Measurements from ENCODE around the gene CHD5. TPM values are rescaled to one million over a fixed set of nuclear protein-coding genes. Genes with fewer than 3 reads are reported as not detected.

The CHD5 gene
- total RNA-seq, 4 donors from 2014 or later, result 0.04 to 0.36 (median 0.13) TPM; not detected in 1

DNA sequence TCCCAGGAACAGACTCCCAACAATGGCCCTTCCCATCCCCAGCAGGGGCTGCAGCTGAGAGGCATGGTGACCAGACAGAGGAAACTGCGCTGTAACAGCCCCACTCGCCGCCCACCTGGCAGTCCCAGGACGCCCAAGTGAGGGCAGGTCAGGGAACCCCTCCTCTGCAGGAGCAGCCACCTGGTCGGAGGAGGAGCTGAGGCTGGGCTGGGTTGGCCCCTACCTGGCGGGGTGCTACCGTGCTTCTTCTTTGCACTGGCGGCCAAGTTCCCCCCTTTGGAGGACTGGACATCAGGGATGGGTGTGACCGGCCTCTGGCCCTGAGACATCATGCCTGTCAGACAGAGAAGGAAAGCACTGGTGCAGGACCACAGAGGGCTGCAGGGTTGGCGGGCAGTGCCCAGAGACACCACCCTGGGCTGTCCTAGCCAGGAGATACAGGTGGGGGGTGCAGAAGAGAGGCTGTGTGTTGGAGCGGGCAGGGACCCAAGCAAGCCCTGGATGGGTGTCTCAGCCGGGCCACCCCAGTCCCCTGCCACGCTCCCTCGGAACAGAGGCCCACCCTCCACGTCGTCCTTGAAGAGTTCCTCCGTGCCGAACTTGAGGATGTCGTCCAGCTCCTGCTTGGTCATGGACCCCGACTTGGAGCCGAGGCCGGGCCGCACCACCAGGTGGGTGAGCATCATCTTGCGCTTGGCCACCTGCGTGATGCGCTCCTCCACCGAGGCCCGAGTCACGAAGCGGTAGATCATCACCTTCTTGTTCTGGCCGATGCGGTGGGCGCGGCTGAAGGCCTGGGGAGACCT is 51.6 kb downstream of the CHD5 start:
- WGBS, result 92% methylated on average over 5 of the region's 34 CpGs
- Histone ChIP-seq H3K36me3 (no peaks in the 10 kb centered on the region), H3K4me1 (peaks cover 6% of the 10 kb centered on the region), H3K27ac (no peak overlapping the region), H3K27me3 (peaks cover 36% of the 10 kb centered on the region), H3K4me3 (no peak overlapping the region), H3K9me3 (peaks cover 4% of the 10 kb centered on the region)
- no peak for DNase-seq (ENCODE audit: low spot score in 2 of 2)
- no peak for TF ChIP-seq POLR2A (IDR thresholded peaks at IDR 0.05)
- TF ChIP-seq POLR2AphosphoS5 (IDR thresholded peaks at IDR 0.05), result no peak
- no peak for TF ChIP-seq EP300 (IDR thresholded peaks at IDR 0.05)
- TF ChIP-seq, protein P1, sequence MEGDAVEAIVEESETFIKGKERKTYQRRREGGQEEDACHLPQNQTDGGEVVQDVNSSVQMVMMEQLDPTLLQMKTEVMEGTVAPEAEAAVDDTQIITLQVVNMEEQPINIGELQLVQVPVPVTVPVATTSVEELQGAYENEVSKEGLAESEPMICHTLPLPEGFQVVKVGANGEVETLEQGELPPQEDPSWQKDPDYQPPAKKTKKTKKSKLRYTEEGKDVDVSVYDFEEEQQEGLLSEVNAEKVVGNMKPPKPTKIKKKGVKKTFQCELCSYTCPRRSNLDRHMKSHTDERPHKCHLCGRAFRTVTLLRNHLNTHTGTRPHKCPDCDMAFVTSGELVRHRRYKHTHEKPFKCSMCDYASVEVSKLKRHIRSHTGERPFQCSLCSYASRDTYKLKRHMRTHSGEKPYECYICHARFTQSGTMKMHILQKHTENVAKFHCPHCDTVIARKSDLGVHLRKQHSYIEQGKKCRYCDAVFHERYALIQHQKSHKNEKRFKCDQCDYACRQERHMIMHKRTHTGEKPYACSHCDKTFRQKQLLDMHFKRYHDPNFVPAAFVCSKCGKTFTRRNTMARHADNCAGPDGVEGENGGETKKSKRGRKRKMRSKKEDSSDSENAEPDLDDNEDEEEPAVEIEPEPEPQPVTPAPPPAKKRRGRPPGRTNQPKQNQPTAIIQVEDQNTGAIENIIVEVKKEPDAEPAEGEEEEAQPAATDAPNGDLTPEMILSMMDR (IDR thresholded peaks at IDR 0.05), result no peak

DNA sequence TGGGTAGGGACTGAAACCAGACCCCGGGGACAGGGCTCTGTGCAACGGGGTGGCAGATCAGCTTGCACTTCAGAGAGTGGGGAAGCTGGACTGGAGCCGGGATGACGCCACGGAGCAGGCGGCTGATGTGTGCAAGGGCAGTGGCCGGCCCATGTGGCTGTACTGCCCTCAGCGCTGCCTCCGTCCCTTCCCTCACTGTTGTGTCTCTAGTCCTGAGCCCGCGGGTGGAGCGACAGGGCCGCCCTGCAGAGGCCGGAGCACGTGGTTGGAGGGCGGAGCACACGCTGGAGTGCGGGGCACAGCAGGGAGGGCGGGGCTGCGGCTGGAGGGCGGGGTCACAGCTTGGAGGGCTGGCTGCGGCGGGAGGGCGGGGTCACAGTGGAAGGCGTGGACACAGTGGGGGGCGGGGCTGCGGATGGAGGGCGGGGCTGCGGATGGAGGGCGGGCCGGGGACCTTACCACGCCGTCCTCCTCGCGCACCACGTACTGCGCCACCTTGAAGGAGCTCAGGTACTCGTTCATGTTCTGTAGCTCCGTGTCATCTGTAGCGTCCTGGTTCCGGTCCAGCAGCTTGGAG is 52.4 kb downstream of the CHD5 start:
- Histone ChIP-seq H3K36me3 (no peaks in the 10 kb centered on the region), H3K4me3 (no peak overlapping the region), H3K4me1 (peaks cover 6% of the 10 kb centered on the region), H3K27me3 (peaks cover 36% of the 10 kb centered on the region), H3K27ac (no peak overlapping the region), H3K9me3 (peaks cover 4% of the 10 kb centered on the region)
- TF ChIP-seq EP300 (IDR thresholded peaks at IDR 0.05) (no peak), POLR2AphosphoS5 (IDR thresholded peaks at IDR 0.05) (no peak), POLR2A (IDR thresholded peaks at IDR 0.05) (no peak)
- TF ChIP-seq, protein P1 (IDR thresholded peaks at IDR 0.05), result no peak
- no peak for DNase-seq (ENCODE audit: low spot score in 2 of 2)
- 13% methylated on average over 22 of the region's 41 CpGs for WGBS

DNA sequence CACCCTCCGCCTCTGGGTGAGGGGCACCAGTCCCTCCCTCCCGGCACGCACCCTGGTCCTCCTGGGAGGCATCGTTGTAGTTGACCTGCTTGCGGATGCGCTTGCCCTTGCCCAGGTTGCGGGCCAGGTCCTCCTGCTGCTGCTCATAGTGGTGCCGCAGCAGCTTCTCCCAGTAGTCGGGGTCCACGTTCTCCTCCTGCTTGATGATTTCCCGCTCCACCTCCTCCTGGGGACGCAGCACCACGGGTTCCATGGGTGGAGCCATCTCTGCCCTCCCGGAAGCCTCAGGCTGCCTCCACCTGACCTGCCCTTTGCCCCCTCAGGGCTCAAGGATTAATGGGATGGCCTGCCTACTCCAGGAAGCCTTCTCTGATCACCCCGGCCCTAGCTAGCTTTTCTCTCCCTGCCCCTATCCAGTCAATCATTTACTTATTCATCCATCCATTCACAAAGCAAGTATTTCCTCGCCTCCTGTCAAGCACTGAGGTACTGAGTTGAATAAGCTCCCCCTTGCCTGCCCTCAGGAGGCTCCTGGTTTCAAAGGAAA is 53.5 kb downstream of the CHD5 start:
- Histone ChIP-seq H3K4me3 (no peak overlapping the region), H3K4me1 (peaks cover 6% of the 10 kb centered on the region), H3K36me3 (no peaks in the 10 kb centered on the region), H3K27ac (no peak overlapping the region), H3K27me3 (peaks cover 32% of the 10 kb centered on the region), H3K9me3 (peaks cover 1% of the 10 kb centered on the region)
- no peak for TF ChIP-seq POLR2AphosphoS5 (IDR thresholded peaks at IDR 0.05)
- no peak for TF ChIP-seq POLR2A (IDR thresholded peaks at IDR 0.05)
- no peak for TF ChIP-seq EP300 (IDR thresholded peaks at IDR 0.05)
- TF ChIP-seq, protein P1 (IDR thresholded peaks at IDR 0.05), result no peak
- WGBS, result 75% methylated on average over 16 of the region's 16 CpGs
- no peak for DNase-seq (ENCODE audit: low spot score in 2 of 2)

DNA sequence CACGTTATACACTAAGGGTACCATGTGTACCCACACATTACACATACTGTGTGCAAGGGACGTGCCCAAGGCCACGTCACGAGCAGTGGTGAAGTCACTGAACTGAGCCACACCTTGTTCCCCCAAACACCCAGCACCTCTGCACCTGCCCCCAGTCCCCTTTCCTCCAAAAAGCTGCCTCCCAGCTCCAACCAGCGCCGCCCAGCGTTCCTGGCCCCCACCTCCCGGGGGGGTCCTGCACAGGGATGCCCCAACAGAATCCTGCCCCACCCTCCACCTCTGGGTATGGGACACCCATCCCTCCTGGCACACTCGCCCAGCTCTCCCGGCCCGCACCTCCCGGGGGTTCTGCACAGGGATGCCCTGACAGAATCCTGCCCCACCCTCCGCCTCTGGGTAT is 54.1 kb downstream of the CHD5 start:
- 46% methylated on average over 11 of the region's 13 CpGs for WGBS
- TF ChIP-seq POLR2AphosphoS5 (IDR thresholded peaks at IDR 0.05) (no peak), EP300 (IDR thresholded peaks at IDR 0.05) (no peak), POLR2A (IDR thresholded peaks at IDR 0.05) (no peak)
- TF ChIP-seq, protein P1 (IDR thresholded peaks at IDR 0.05), result no peak
- peaks cover 32% of the 10 kb centered on the region for H3K27me3 ChIP-seq

DNA sequence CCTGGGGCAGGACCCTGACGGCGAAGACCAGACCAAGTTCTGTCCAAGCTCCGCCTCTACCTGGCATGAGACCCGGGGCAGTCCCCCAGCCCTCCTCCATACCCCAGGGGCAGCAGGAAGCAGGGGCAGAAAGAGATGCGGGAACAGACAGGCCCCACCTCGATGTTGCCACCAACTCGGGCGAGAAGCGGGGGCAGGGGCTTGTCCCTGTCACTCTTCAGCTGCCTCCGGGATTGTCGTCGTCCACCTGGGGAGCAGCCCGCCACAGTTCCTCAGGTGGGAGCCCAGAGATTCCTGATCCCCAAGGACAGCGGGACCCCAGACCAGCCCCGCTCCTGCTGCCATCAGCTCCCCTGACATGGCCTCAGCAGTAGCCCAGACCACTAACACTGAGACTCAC is 54.8 kb downstream of the CHD5 start:
- no peak for DNase-seq (ENCODE audit: low spot score in 2 of 2)
- Histone ChIP-seq H3K36me3 (no peaks in the 10 kb centered on the region), H3K9me3 (no peaks in the 10 kb centered on the region), H3K4me3 (no peak overlapping the region), H3K4me1 (peaks cover 6% of the 10 kb centered on the region), H3K27me3 (peaks cover 32% of the 10 kb centered on the region), H3K27ac (no peak overlapping the region)
- WGBS, result 63% methylated on average over 15 of the region's 15 CpGs
- TF ChIP-seq POLR2A (IDR thresholded peaks at IDR 0.05), result no peak
- no peak for TF ChIP-seq EP300 (IDR thresholded peaks at IDR 0.05)

More for the DNA sequence above, 54.1 kb downstream of the CHD5 start:
- Histone ChIP-seq H3K4me3 (no peak overlapping the region), H3K9me3 (no peaks in the 10 kb centered on the region), H3K36me3 (no peaks in the 10 kb centered on the region), H3K27ac (no peak overlapping the region), H3K4me1 (peaks cover 6% of the 10 kb centered on the region)
- DNase-seq (ENCODE audit: low spot score in 2 of 2), result no peak
